ENCODE measurements around the gene TMEM231. TPM values are rescaled to one million over a fixed set of nuclear protein-coding genes. Genes with fewer than 3 reads are reported as not detected.
"Not testable (repeated sequence)": the region's sequence is repeated elsewhere in the genome, so short reads cannot be mapped to it uniquely, and the experiment has no call there.

Gene TMEM231
- total RNA-seq, 4 donors from 2014 or later: 6.0 to 11.9 (median 9.3) TPM

- H3K36me3 ChIP-seq: peaks cover 8% of the 10 kb centered on the region
- no peak for TF ChIP-seq POLR2A (IDR thresholded peaks at IDR 0.05)
- H3K9me3 ChIP-seq: no peaks in the 10 kb centered on the region
- 93% methylated on average over 7 of the region's 7 CpGs for WGBS
- no peak overlapping the region for H3K27ac ChIP-seq
- DNase-seq (ENCODE audit: low spot score in 2 of 2): no peak
- H3K4me1 ChIP-seq: no peaks in the 10 kb centered on the region
- no peak overlapping the region for H3K4me3 ChIP-seq
- H3K27me3 ChIP-seq: no peaks in the 10 kb centered on the region
These were observed 9.8 kb downstream of the TMEM231 start for GRCh38 chr16:75546293-75546692.

DNA sequence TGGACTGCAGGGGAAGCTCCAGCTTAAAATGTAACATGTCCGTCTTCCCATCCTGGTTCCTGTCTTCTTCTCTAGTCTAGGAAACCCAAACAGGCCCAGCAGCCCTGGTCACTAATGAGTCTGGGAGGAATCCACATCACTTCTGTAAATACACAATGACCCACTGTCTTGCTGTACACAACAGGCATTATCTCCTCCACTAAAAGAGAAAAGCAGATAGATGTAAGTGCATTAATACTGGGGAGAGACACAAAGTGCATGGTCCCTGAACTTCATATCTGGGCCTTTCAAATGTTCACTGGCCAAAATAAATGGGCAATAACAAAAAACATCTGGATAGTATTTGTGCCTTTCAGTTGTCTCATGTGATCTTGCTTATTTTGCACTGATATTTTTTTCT is 10.2 kb downstream of the TMEM231 start:
- not testable (repeated sequence) for H3K27me3 ChIP-seq; DNase-seq (ENCODE audit: low spot score in 2 of 2); H3K4me3 ChIP-seq; H3K4me1 ChIP-seq; H3K9me3 ChIP-seq; H3K36me3 ChIP-seq; H3K27ac ChIP-seq
- WGBS: 100% methylated on average over 1 of the region's 1 CpG

GRCh38 chr16:75542462-75542861 is 13.6 kb downstream of the TMEM231 start:
- not testable (repeated sequence) for H3K27me3 ChIP-seq; H3K4me3 ChIP-seq; H3K36me3 ChIP-seq; DNase-seq (ENCODE audit: low spot score in 2 of 2); H3K27ac ChIP-seq; H3K9me3 ChIP-seq; H3K4me1 ChIP-seq
- 96% methylated on average over 8 of the region's 8 CpGs for WGBS

- Histone ChIP-seq H3K36me3 (peaks cover 8% of the 10 kb centered on the region), H3K4me3 (no peak overlapping the region), H3K4me1 (no peaks in the 10 kb centered on the region), H3K27ac (no peak overlapping the region), H3K9me3 (no peaks in the 10 kb centered on the region), H3K27me3 (no peaks in the 10 kb centered on the region)
- no peak for DNase-seq (ENCODE audit: low spot score in 2 of 2)
- 91% methylated on average over 5 of the region's 5 CpGs for WGBS
- TF ChIP-seq, protein P1, sequence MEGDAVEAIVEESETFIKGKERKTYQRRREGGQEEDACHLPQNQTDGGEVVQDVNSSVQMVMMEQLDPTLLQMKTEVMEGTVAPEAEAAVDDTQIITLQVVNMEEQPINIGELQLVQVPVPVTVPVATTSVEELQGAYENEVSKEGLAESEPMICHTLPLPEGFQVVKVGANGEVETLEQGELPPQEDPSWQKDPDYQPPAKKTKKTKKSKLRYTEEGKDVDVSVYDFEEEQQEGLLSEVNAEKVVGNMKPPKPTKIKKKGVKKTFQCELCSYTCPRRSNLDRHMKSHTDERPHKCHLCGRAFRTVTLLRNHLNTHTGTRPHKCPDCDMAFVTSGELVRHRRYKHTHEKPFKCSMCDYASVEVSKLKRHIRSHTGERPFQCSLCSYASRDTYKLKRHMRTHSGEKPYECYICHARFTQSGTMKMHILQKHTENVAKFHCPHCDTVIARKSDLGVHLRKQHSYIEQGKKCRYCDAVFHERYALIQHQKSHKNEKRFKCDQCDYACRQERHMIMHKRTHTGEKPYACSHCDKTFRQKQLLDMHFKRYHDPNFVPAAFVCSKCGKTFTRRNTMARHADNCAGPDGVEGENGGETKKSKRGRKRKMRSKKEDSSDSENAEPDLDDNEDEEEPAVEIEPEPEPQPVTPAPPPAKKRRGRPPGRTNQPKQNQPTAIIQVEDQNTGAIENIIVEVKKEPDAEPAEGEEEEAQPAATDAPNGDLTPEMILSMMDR (IDR thresholded peaks at IDR 0.05): no peak
- TF ChIP-seq POLR2A (IDR thresholded peaks at IDR 0.05): no peak
- no peak for TF ChIP-seq POLR2AphosphoS5 (IDR thresholded peaks at IDR 0.05)
These were observed 14.8 kb downstream of the TMEM231 start for GRCh38 chr16:75541236-75541635.

DNA sequence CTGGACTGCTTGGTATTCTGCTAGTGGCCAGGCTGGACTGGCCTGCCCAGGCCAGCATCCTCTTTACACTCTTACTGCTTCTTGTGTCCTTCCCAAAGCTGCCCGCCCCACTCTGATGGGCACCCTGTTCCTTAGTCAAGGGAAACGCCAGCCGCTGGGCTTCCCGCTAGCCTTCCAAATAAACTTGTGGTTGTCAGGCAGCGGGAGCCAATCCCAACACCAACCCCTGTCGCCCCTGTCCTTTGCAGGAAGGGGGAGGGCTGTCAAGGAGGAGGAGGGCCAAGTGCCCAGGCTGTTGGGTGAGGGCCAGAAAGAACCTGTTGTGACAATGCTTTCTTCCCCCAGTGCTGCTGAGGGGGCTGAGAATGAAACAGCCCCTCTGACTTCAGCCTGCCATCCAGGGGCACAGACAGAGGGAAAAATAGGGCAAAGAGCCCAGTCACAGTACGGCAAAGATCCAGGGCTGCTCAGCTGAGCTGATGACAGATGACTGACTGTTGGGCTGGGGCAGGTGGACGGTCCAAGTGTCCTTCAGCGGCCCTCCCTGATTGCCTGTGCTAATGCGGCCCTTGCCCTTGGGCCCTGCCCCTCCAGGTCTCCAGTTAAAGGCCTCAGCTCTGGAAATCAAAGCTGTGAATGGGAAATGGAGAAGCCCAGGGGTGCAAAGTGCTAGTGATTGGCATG is 17.0 kb downstream of the TMEM231 start:
- not testable (repeated sequence) for DNase-seq (ENCODE audit: low spot score in 2 of 2); H3K4me1 ChIP-seq; H3K27me3 ChIP-seq; H3K9me3 ChIP-seq; H3K4me3 ChIP-seq; H3K36me3 ChIP-seq; H3K27ac ChIP-seq
- 84% methylated on average over 7 of the region's 10 CpGs for WGBS

GRCh38 chr16:75537776-75538175 is 18.3 kb downstream of the TMEM231 start:
- Histone ChIP-seq H3K27ac (no peak overlapping the region), H3K36me3 (peaks cover 4% of the 10 kb centered on the region), H3K4me3 (no peak overlapping the region), H3K9me3 (no peaks in the 10 kb centered on the region), H3K27me3 (no peaks in the 10 kb centered on the region), H3K4me1 (no peaks in the 10 kb centered on the region)
- TF ChIP-seq POLR2A (IDR thresholded peaks at IDR 0.05): no peak
- no peak for TF ChIP-seq EP300 (IDR thresholded peaks at IDR 0.05)
- TF ChIP-seq, protein P1 (IDR thresholded peaks at IDR 0.05): no peak
- no peak for TF ChIP-seq POLR2AphosphoS5 (IDR thresholded peaks at IDR 0.05)
- WGBS: 94% methylated on average over 4 of the region's 4 CpGs
- no peak for DNase-seq (ENCODE audit: low spot score in 2 of 2)

- no peaks in the 10 kb centered on the region for H3K27me3 ChIP-seq
- H3K4me1 ChIP-seq: no peaks in the 10 kb centered on the region
- DNase-seq (ENCODE audit: low spot score in 2 of 2): no peak
- H3K27ac ChIP-seq: no peak within 1 kb of the TSS
- H3K9me3 ChIP-seq: no peaks in the 10 kb centered on the region
- 91% methylated on average over 4 of the region's 7 CpGs for WGBS
- no peaks in the 10 kb centered on the region for H3K36me3 ChIP-seq
- TF ChIP-seq, protein P1 (IDR thresholded peaks at IDR 0.05): no peak
- no peak for TF ChIP-seq EP300 (IDR thresholded peaks at IDR 0.05)
- TF ChIP-seq POLR2AphosphoS5 (IDR thresholded peaks at IDR 0.05): no peak
- TF ChIP-seq POLR2A (IDR thresholded peaks at IDR 0.05): no peak
- no peak within 1 kb of the TSS for H3K4me3 ChIP-seq
These were observed 20.2 kb downstream of the TMEM231 start, which contains the start of gene CHST5 for GRCh38 chr16:75535901-75536300. Gene CHST5 (minus strand): TSS chr16:75536108. CDS start chr16:75530384, 5,724 bp downstream.
